ENCODE results near the gene ITIH5. TPM values are rescaled to one million over a fixed set of nuclear protein-coding genes. Genes with fewer than 3 reads are reported as not detected.

The ITIH5 gene
- total and polyA plus RNA-seq, 7 donors: 0.60 to 126 (median 48.2) TPM

DNA sequence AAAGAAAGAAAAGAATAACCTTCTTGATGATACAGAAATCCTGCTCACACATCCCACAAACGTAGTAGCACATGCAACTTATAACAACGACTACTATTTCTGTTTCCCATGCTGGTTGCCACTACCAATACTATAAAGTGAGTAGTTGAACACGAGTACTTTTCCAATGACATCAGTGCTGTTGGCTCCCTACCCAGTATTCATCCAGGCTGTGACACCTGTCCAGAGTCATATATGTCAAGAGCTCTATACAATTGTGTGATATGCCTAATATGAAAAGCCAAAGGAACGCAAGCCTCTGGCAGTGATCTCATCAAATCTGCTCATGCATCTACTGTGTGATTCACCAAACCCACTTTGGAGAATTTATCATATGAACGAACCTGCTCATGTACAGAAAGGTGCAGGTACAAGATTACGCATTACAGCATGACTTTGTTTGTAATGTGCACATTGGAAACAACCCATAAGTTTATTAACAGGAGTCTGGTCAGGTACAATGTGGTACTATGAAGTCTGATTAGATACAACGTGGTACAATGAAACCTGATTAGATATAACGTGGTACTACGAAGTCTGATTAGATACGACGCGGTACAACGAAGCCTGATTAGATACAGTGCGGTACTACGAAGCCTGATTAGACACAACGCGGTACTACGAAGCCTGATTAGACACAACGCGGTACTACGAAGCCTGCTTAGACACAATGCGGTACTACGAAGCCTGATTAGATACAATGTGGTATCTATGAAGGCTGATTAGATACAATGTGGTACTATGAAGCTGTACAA lies 5.8 kb upstream of the ITIH5 start:
- 86 to 92% methylated on average over 23 of the region's 23 CpGs for WGBS, 2 donors
- H3K9me3 ChIP-seq: no peaks in the 10 kb centered on the region
- no peaks in the 10 kb centered on the region for H3K36me3 ChIP-seq
- no peak for DNase-seq
- intact Hi-C loops (cut with DNase I): no loop called here
- H3K4me1 ChIP-seq: peaks cover 0 to 5% (median 0%) of the 10 kb centered on the region in 4 donors
- no peaks in the 10 kb centered on the region for H3K27me3 ChIP-seq
- H3K4me3 ChIP-seq: no peak overlapping the region
- no peak overlapping the region for H3K27ac ChIP-seq
- TF ChIP-seq EP300 (IDR thresholded peaks at IDR 0.05) (no peak), POLR2A (IDR thresholded peaks at IDR 0.05) (no peak), POLR2AphosphoS5 (IDR thresholded peaks at IDR 0.05) (no peak)
- TF ChIP-seq, protein P1, sequence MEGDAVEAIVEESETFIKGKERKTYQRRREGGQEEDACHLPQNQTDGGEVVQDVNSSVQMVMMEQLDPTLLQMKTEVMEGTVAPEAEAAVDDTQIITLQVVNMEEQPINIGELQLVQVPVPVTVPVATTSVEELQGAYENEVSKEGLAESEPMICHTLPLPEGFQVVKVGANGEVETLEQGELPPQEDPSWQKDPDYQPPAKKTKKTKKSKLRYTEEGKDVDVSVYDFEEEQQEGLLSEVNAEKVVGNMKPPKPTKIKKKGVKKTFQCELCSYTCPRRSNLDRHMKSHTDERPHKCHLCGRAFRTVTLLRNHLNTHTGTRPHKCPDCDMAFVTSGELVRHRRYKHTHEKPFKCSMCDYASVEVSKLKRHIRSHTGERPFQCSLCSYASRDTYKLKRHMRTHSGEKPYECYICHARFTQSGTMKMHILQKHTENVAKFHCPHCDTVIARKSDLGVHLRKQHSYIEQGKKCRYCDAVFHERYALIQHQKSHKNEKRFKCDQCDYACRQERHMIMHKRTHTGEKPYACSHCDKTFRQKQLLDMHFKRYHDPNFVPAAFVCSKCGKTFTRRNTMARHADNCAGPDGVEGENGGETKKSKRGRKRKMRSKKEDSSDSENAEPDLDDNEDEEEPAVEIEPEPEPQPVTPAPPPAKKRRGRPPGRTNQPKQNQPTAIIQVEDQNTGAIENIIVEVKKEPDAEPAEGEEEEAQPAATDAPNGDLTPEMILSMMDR (IDR thresholded peaks at IDR 0.05): no peak

DNA sequence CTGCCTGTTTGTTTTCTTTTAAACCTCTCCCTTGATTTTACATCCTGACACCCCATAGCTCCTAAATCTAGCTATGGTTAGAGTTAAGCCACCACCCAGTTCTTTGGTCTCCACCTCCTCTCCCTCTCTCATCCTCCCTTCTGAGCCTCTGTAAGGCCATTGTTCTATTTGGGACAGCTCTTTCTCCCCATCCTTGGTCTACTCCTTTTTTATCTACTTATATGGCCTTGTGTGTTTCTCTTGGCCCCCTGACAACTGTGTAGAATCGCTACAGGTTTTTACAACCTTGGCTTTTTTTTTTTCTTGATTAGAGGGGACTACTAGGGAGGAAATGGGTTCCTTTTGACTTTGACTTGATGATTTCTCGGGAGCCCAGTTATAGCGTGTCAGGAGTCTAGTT lies 3.4 kb upstream of the ITIH5 start:
- H3K4me1 ChIP-seq: peaks cover 0 to 11% (median 3%) of the 10 kb centered on the region in 4 donors
- H3K27ac ChIP-seq: peak overlapping the region in 3 of 4 donors; percentile 49 to 94 (median 86)
- WGBS, 2 donors: 34 to 76% methylated on average over 3 of the region's 3 CpGs
- no peak for DNase-seq
- H3K4me3 ChIP-seq: no peak overlapping the region
- intact Hi-C loops (cut with DNase I): no loop called here
- no peak for TF ChIP-seq POLR2A (IDR thresholded peaks at IDR 0.05)
- TF ChIP-seq, protein P1 (IDR thresholded peaks at IDR 0.05): no peak
- TF ChIP-seq POLR2AphosphoS5 (IDR thresholded peaks at IDR 0.05): no peak
- TF ChIP-seq EP300 (IDR thresholded peaks at IDR 0.05): no peak
- H3K9me3 ChIP-seq: no peaks in the 10 kb centered on the region
- H3K36me3 ChIP-seq: no peaks in the 10 kb centered on the region
- no peaks in the 10 kb centered on the region for H3K27me3 ChIP-seq

DNA sequence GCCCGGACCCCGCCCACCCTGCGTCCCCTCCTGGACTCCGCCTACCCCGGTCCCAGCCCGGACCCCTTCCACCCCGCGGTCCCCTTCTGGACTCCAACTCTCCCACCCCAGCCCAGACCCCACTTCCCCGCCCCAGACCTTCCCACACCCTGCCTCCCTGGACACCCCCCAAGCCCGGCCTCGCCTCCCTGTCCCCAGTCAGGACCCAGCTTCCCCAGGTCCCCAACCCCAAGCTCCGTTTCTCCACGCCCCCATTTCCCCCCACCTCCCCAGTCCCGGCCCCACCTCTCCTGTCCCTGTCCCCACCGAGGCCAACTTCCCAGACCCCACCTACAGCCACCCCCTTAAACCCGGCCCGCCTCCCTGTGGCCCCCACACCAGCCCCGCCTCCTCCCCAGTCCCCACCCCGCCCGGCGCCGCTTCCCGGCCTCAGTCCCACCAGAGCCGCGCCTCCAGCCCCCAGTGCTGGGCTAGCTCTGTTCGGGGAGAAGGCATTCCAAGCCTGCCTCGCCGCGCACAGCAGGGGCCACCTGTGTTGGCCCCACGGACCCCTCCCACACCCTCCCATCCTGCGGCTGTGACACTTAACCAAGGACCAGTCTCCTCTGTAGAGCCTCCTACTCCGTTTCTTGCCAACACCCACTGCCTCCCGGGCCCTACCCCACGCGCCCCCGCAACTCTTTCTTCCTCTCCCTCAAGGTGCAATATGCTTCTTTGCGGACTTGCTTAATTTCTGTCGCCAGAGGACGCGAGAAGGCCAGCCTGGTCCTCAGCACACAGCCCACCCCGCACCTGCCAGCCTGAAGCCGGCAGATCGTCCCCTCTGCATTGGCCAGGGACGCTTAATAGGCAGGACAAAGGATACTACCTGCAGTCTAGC lies 736 bp upstream of the ITIH5 start:
- WGBS, 2 donors: 3 to 9% methylated on average over 43 to 44 of the region's 44 CpGs
- Histone ChIP-seq H3K27ac (peak overlapping the region; percentile 67 to 94 (median 84)), H3K36me3 (no peaks in the 10 kb centered on the region), H3K4me3 (peak overlapping the region; percentile 43 to 97 (median 83)), H3K27me3 (no peaks in the 10 kb centered on the region), H3K9me3 (no peaks in the 10 kb centered on the region), H3K4me1 (peaks cover 0 to 35% (median 28%) of the 10 kb centered on the region in 4 donors)
- DNase-seq: peak; percentile 75
- intact Hi-C loops (cut with DNase I): loop anchor here (5.0 kb wide), 2 partner anchors 125 to 140 kb away; no protein-coding TSS in a partner anchor
- TF ChIP-seq POLR2AphosphoS5 (IDR thresholded peaks at IDR 0.05) (peak; percentile 12 to 66 (median 39)), POLR2A (IDR thresholded peaks at IDR 0.05) (no peak)

DNA sequence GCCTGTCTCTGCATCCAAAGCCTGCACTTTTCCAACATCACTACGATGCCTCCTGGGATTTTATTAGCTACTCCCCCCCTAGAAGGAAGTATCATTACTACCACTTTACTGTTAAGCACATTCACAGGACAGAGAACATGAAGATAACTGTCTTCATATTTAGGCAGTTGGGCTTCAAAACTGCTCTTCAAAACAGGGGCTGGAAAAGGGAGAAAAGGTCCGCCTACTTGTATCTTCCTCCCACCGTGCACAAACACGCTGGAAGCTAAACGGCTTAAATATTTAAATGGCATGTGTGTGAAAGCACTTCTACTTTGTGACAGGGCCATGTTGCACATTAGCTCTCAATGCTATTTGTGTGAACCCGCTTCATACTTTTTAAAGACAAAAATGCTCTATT lies 999 bp downstream of the ITIH5 start:
- WGBS, 2 donors: 20% methylated on average over 6 of the region's 6 CpGs
- no peaks in the 10 kb centered on the region for H3K27me3 ChIP-seq
- peak overlapping the region; percentile 67 to 97 (median 83) for H3K4me3 ChIP-seq
- intact Hi-C loops (cut with DNase I): loop anchor here (5.0 kb wide), 2 partner anchors 123 to 138 kb away; no protein-coding TSS in a partner anchor
- H3K9me3 ChIP-seq: no peaks in the 10 kb centered on the region
- no peaks in the 10 kb centered on the region for H3K36me3 ChIP-seq
- H3K4me1 ChIP-seq: peaks cover 0 to 49% (median 44%) of the 10 kb centered on the region in 4 donors
- TF ChIP-seq POLR2AphosphoS5 (IDR thresholded peaks at IDR 0.05) (peak in 2 of 4 donors; percentile 19 to 32), EP300 (IDR thresholded peaks at IDR 0.05) (no peak)
- TF ChIP-seq, protein P1 (IDR thresholded peaks at IDR 0.05): no peak
- H3K27ac ChIP-seq: peak overlapping the region; percentile 56 to 94 (median 88)
- no peak for DNase-seq
